Inferior parietal cortex (tissue), 1 donor: ENCODE measurements around the gene TP53BP1.

Source experiments
- DNase-seq: peaks from one replicate; pipeline ENCODE4 v3.0.0-alpha.2; 2016; ENCODE audit errors: extremely low spot score

Gene TP53BP1

DNA sequence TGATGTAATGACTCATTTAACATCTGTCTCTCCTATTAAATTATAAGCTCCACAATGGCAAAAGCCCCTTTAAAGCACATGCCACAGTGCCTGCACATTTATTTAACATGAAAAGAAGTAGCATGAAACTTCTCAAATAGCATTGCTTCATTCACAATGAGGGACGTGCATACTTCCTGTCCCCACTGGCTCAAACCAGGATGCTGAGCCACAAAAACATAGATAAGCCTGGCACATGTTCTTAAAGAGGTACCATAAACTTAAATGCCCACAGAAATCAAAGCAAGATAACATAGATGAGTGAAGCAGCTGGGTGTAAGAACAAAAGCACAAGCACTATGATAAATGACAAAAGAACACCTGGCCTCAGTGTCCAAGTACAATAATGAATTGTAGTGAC is 3.8 kb downstream of the TP53BP1 start:
- DNase-seq = no peak

DNA sequence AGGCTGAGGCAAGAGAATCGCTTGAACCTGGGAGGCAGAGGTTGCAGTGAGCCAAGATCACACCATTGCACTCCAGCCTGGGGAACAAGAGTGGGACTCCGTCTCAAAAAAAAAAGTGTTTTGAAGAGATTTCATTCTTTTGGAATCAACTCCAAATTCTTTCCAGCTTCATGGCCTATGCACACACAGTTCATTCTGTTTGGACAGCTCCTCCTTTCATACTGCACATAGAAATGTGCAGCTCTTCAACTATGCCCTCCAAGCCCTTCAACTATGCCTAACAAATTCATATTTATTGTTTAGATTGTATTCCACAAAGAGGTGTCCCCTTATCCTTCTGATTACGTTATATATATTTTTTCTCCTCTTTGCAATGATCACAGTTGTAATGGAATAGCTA is 4.2 kb downstream of the TP53BP1 start:
- DNase-seq = no peak

DNA sequence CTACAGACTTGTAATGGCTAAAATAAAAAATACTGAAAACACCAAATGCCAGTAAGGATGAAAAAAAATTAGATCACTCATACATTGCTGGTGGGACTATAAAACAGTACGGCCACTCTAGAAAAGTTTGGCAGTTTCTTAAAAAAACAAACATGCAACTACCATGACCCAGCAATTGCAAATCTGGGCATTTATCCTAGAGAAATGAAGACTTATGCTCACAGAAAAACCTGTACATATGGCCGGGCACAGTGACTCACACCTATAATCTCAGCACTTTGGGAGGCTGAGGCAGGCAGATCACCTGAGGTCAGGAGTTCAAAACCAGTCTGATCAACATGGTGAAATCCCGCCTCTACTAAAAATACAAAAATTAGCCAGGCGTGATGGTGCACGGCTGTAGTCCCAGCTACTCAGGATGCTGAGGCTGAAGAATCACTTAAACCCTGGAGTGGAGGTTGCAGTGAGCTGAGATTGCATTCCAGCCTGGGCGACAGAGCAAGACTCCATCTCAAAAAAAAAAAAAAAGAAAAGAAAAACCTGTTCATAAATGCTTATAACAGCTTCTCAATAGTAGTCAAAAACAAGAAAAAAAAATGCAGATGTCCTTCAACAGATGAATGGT is 5.6 kb downstream of the TP53BP1 start:
- DNase-seq = no peak

DNA sequence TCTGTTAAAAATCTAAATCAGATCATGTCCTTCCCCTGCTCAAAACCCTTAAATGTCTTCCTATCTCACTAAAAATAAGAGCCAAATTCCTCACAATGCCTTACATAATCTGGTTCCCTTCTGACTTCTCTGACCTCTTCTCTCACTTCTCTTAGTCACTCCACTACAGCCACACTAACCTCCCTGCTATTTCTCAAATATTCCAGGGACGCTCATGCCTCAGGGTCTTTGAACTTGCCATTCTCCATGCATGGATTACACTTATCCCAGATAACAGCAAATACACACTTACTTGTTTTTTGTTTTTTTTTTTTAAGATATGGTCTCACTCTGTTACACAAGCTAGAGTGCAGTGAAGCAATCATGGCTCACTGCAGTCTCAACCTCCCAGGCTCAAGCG is 8.5 kb downstream of the TP53BP1 start:
- no peak for DNase-seq

DNA sequence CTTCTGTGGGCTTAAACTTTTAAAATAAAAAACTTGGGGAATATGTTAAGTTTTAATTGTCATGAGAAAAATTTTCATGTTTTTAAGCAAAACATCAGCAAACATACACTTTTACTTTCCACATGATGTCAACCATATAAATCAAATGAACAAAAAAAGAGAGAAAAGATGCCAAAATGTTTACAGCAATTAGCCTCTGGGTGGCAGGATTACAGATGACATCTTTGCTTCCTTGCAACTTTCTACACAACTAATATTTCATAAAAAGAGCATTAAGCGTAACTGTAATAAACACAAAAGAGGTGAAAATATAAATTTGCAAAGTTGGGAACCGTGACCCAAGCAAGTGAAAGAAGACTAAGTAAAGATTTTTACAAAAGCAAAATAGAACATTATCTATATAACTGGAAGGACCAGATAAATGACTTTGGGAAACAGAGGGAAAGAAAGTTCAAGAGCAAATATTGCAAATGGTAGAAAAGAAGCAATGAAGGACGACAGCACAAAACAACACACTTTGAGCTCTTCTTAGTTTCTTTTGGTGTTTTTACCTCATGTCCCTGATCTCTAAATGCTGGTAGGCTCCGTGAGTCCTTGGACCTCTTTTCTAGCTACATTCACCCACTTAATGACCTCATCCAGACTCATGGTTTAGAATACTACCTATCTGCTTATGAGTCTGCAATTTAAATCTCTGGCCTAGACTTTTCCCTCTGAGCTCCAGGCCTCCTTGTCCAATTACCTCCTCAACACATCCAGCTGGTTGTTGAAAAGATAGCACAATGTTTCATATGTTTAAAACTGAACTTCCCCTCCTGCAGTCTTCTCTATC is 9.4 kb downstream of the TP53BP1 start:
- peak; percentile 59 for DNase-seq

DNA sequence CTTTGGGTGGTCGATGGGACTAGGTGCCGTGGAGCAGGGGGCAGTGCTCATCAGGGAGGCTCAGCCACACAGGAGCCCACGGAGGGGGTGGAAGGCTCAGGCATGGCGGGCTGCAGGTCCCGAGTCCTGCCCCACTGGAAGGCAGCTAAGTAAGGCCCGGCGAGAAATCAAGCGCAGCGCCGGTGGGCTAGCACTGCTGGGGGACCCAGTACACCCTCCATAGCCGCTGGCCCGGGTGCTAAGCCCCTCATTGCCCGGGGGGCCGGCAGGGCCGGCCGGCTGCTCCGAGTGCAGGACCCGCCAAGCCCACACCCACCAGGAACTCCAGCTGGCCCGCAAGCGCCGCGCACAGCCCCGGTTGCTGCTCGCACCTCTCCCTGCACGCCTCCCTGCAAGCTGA is 19.1 kb downstream of the TP53BP1 start:
- DNase-seq = no peak

DNA sequence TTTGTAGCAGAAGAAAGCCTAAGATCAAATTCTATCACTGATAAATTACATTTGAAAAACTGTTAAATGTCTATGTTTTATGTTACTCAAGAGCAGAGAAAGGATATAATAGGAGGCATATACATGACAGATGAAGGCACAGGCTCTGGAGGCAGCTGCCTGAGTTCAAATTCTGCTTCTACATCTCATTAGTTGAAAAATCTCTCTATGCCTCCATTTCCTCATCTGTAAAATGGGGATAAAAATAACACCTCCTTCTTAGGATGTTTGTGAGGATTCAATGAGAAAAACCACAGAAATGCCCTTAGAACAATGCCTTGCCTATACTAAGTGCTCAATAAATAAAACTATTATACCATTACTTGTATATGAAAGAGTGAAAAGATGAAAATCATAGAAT is 21.0 kb downstream of the TP53BP1 start:
- DNase-seq = no peak

DNA sequence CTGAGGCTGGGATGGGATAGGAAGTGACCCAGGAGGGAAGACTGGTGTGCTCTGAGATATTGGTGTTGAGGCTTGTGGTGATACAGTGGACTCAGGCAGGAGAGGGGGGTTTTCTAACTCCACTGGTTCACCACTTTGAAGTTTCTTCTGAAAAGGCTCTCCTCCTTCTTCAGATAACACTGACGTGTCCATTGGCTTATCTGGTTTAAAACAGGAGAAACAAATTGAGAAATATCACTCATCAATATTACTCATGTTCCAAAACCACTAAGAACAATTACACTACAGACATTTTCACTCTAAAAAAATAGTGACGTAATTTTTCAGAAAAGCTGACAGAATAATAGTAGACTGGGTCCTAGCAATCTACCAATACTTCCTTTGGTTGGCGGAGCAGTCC is 23.1 kb downstream of the TP53BP1 start:
- no peak for DNase-seq

DNA sequence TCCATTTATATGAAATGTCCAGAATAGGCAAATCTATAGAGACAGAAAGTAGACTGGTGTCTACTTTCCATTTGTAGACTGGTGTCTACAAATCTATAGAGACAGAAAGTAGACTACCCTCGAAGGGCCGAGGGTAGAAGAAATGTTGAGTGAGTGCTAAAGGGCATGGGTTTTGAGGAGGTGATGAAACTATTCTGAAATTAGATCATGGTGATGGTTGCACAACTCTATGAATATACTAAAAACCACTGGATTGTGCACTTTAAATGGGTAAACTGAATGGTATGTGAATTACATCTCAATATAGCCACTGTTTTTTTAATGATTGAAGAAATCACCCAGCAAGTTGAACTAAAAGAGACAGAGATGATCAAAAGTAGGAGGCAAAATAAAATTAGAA is 27.9 kb downstream of the TP53BP1 start:
- no peak for DNase-seq

DNA sequence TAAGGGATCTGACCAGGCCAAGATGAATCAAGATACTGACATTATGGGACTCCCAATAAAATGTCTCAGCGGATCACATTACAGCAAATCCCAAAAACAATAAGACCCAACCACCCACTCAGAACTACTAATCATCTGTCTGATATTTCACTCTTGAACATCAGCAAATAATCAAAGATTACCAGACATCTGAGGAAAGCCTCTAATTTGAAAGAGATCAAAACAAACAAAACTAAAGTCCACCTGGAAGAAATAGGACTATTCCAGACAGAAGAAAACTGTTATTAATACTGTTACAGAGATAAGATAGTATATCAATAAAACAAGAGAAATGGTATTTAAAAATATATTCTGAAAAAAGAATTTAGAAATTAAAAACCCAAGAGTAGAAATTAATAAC is 29.0 kb downstream of the TP53BP1 start:
- no peak for DNase-seq

DNA sequence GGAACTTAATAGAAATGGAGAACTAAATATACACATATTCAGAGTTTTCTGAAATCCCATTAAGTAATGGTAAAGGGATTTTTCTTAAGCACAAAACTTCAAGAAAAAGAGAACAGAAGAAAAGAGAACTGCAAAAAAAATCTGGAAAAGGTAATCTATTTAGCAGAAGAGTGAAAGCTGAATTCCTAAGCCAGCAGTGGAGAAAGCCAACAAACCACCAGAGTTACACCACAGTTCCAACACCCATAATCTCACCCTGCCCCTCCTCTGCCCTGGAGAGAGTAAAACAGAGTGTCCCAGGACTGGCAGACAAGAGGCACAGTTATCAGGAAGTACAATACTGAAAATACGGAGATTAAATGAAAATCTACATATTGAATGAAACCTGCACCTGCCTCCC is 29.4 kb downstream of the TP53BP1 start:
- no peak for DNase-seq

DNA sequence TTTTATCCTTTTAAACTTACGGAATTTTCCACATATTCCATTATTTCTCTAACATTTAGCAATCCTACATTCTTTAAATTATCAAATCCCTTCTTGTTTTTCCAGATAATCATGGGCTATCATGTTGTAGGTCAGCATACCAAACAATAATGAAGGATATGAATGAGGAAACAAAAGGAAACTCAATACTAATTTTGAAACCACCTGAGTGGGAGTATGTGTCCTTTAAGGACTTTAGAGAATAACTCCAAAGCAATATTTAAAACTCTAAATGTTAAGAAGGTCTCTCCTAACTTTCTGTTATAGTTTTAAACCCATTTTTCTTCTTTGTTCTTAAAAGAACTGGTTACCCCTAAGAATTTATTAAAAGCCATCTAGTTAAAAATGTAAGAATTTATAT is 43.0 kb downstream of the TP53BP1 start:
- DNase-seq = no peak

DNA sequence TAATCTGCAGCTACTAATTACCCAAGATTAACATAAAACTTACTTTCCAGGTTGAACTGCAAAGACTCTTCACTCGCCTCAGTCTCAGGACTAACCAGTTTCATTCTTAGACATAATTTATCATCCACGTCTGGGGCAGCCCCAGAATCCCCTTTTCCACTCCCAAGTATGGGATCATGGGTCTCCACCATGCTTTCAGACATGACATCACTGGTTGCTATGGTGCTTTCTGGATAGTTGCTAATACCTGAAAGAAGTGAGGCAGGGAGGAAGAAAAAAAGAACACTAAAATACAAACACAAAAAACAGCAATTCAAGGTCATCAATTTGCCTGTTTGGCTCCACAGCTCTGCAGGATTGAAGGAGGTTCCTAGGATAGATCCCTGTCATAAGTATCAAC is 46.6 kb downstream of the TP53BP1 start:
- no peak for DNase-seq

DNA sequence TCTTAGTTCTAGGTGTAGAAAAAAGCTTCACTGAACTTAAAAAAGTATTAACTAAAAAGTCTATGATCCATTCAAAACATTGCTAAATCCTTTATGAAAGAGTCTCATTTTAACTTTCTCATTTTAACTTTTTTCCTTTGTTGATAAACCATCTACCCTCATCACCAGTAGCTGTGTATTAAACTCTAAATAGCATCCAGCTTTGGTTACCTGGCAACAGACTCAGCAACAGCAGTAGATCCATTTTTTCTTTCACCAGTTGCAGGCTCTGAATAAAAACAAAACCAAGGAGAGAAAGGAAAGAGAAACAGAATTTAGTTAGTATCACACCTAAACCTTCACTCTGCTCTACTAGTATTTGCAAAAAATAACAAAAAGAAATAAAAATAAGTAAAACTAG is 51.6 kb downstream of the TP53BP1 start:
- DNase-seq = peak; percentile 49

DNA sequence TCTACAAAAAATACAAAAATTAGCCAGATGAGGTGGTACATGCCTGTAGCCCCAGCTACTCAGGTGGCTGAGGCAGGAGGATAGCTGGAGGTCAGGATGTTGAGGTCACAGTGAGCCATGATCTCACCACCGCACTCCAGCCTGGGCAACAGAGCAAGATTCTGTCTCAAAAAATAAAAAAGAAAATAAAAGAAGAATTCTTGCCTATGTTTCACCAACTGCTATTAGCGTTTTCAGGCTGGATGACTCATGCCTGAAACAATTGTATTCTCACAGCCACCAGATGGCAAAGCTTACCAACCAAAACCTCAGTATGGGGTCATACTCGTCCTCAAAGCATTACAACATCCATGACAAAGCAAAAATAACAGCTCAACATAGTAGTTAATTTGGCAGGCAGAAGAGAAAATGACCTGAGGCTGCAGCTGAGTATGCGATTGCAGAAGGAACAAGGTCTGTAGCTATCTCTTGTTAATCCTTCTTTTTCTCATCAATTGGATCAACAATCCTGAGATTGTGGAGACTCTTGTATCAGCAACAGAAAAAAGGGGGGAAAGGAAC is 52.2 kb downstream of the TP53BP1 start:
- peak; percentile 88 for DNase-seq

DNA sequence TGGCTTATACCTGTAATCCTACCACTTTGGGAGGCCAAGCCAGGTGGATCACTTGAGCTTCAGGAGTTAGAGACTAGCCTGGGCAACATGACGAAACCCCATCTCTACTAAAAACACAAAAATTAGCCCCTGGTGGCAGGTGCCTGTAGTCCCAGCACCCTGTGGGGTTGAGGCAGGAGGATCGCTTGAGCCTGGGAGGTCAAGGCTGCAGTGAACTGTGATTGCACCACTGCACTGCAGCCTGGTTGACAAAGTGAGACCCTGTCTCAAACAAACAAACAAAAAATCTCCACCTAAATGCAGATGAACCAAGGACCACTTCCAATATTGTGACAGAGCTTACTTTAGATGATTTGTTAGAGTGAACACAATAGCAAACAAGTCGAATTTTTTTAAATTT is 53.7 kb downstream of the TP53BP1 start:
- DNase-seq = no peak

DNA sequence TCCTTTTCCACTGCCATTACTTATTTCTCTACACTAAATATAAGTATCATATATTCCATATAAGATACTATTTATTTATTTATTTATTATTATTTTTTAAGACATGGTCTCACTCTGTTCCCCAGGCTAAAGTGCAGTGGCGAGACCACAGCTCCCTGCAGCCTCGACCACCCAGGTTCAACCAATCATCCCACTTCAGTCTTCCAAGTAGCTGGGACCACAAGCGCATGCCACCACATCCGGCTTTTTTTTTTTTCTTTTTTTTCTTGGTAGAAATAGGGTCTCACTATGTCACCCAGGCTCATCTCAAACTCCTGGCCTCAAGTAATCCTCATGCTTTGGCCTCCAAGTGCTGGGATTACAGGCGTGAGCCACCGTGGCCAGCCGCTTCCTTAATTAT is 56.6 kb downstream of the TP53BP1 start:
- no peak for DNase-seq

DNA sequence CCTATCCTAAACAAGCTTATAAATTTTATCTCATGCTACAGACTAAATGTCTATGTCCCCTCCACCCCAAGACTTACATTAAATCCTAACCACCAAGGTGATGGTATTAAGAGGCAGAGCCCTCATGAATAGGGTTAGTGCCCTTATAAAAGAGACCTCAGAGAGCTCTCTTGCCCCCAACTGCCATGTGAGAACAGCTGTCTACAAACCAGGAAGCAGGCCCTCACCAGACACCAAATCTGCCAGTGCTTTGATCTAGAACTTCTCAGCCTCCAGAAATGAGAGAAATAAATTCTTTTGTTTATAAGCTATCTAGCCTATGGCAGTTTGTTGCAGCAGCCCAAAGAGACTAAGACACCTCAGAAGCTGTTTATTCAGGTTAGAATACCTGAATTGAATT is 58.5 kb downstream of the TP53BP1 start:
- no peak for DNase-seq

DNA sequence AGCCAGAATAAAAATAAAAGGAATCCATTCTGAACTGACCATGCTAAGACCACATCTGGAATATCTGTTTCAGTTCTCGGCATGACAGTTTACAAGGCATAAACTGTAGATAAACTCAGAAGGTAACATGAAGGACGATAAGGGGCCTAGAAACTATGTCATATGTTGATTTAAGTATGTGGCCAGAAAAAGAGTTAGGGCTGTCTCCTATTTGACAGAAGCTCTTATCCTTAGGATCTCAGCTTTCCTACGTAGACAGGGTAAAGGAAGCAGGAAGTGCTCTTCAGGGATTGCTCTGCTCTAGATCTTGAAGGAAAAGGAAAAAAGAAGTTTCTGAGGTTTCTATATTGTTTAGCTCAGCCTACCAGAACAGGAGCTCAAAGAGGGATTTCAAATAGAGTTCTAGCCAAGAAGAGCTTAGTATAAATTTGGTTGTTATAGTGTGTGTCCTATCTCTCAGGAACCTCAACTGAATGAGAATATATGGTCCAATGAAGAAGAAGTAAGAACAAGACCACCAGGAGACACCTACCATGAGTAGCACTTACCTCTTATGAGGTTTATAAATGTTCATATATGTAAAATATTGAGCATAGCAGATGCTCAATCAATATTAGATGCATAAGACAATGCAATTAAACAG is 59.2 kb downstream of the TP53BP1 start:
- no peak for DNase-seq

DNA sequence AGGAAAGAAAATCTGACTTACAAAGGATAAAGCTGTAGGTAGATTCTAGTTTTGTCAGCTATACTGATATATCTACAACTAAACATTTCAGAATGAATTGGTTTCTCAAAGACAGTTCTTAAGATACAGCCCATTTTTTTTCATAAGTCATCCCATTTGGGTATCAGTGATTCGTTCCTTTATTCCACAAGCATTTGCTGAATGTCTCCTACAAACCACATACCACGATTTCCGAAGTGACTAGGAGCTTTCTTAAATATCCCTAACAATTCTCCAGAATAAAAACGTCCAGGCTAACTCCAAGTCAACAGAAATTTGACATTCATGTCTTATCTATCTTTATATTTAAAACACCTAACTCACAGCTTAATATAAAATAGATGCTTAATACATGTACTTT is 59.8 kb downstream of the TP53BP1 start:
- DNase-seq = no peak

DNA sequence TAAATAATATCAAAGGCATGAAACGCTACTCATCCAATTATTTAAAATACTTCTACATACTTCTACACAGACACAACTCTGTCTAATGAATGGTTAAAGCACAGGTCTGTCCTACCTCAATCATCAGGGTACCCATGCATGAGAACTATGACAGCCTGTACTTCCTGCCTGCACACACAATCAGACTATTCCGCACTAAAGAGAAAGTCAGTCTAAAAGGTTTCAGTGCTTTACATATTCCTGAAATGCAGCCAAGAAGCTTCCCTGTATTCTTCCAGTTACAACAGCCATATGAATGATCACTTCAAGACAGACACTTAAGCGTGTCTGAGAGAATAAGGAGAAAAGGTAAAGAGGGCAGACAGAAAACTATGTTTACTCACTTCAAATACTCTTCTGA is 63.3 kb downstream of the TP53BP1 start:
- DNase-seq = no peak

DNA sequence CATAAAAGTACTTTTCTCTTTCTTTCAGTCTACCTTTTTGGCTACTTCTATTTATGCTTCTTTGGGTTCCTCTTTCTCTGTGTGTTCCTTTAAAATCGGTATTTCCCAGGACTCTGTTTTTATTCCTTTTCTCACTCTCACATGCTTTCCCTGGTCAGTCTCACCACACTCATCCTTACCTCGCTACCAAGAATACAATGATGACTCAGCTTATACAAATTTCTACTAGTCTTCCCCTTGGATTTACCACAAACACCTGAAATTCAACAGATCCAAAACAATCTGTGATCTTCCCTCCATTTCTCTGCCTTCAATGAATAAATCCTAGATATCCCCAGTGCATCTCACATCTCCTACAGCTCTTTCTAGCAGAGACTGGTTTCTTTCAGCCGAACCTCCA is 69.2 kb downstream of the TP53BP1 start:
- DNase-seq = no peak

DNA sequence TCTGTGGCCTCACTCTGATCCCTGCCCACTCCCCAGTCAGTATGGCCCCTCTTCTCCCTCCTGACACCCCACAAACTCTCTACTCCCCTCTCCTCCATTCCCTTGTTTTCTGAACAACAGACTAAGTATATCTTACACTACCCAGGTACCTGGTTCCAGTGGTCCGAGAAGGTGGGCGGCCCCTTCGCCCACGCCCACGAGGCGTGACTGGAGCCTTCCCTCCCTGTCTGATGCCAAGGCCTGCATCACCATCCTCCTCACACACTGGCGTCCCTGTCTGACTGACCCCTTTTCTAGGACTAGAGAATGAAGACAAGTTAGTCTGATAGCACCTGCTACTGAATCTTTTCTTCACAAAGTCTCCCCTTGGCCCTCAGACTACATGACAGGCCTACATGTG is 72.1 kb downstream of the TP53BP1 start:
- no peak for DNase-seq
